Measurements from ENCODE around the gene ATP8B1.

ATP8B1 gene

GRCh38 chr18:57792631-57793301 lies 10.3 kb downstream of the ATP8B1 start:
- DNase-seq (ENCODE audit: low read depth), result no peak

GRCh38 chr18:57791911-57792310 lies 11.2 kb downstream of the ATP8B1 start:
- DNase-seq (ENCODE audit: low read depth), result no peak

DNA sequence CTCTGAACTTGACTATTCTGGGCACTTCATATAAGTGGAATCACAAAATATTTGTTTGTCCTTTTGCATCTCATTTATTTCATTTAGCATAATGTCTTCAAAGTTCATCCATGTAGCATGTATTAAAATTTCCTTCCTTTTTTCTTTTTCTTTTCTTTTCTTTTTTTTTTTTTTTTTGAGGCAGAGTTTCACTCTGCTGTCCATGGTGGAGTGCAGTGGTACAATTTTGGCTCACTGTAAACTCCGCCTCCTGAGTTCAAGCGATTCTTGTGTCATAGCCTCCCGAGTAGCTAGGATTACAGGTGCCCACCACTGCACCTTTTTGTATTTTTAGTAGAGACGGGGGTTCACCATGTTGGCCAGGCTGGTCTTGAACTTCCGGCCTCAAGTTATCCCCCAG lies 11.9 kb downstream of the ATP8B1 start:
- DNase-seq (ENCODE audit: low read depth), result no peak

- no peak for DNase-seq (ENCODE audit: low read depth)
Observed at GRCh38 chr18:57790316-57790715, 12.8 kb downstream of the ATP8B1 start.

DNA sequence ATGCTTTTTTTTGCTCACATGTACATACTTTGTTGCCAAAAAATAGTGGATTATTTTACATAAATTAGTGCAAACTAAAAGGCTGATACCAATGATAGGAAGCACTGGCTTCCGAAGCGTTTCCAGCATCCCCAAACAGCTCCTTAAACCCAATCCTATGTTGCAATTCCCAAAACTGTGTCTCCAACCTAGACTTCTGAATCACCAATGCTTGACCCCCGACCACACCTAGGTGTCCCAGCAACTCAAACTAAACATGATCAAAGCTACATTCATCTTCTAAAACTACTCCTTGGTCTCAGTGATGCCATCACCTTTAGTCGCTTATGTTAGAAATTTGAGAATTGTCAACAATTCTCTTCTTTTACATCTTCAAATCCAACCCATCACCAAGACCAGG lies 13.4 kb downstream of the ATP8B1 start:
- no peak for DNase-seq (ENCODE audit: low read depth)

- DNase-seq (ENCODE audit: low read depth), result no peak
Observed at GRCh38 chr18:57789090-57789489, 14.0 kb downstream of the ATP8B1 start.

GRCh38 chr18:57787068-57787685 lies 15.9 kb downstream of the ATP8B1 start:
- DNase-seq (ENCODE audit: low read depth), result no peak

DNA sequence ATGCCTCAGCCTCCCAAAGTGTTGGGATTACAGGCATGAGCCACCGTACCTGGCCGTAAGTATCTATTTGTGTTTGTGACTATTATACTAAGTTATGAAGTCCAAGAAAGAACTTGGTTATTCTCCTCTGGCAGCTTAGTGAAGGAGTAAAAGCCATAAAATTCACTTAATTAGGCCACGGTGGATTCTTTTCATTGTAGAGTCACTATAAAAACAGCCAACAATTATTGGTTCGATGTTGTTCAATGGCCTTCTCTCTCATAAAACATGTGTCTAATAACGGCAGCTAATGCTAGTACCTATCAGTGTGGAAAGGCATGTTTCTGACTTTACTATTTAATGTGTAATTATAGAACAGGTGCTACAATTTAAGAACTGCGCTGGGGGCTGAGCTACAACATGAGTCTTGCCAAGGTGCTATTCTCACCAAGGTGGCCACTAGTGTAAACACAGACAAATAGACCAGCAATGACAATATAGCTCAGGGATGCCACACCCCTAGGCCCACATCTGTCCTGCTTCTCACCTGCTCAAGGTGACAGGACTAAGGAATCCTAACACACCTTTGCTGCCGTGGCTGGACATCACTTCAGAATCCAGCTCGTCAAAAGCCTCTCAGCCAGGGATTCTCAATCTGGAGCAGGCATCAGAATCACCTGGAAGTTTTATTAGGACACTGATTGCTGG lies 17.2 kb downstream of the ATP8B1 start:
- no peak for DNase-seq (ENCODE audit: low read depth)

GRCh38 chr18:57784801-57785114 lies 18.4 kb downstream of the ATP8B1 start:
- DNase-seq (ENCODE audit: low read depth), result no peak

DNA sequence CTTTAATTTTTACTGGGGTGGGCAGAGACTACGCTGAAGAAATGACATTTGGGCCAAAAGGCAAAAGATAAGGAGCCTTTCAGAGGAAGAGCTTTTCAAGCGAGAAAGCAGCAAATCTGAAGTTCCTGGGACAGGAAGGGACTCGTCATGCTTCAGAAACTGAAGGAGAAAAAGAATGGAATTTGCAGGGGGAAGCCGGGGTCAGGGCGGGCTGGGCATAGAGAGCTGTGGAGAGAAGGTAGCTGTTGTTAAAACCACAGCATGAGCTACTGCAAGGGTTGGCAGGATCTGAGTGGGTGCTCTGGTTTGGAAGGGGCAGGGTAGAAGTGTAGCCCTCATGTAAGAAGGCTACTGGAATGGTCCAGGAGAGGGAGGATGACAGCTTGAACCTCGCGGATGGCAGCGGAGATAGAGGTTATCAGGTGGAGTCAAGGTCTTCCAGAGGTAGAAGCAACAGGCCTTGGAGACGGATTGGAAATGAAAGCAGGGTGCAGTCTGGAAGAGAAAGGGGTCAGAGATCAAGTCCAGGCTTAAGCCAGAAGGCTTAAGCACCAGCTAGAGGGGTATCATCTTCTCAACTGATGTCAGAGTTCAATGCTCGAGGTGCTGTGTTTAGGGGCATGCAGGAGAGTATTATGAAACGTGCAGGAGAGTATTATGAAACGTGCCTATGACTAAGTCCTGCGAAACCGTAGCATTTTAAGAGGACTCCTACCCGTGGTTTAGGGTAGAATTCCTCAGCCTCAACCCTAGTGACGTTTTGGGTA lies 18.9 kb downstream of the ATP8B1 start:
- no peak for DNase-seq (ENCODE audit: low read depth)

DNA sequence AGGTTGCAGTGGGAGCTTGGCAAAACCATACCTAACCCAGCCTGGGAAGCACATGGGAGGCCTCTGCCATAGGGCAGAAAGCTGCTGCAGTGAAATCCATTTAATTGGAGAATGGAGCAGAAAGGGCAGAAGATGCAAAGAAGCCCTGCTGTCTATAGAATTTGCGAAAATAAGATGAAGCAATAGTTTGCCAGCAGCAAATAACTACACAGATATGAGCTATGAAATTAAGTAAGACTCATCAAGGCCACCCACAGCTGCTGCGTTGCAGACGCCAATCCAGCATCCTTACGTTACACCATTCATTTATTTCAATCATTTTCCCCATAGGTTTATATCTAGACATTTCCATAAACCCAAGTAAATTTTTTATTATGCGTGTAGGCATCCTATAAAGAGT lies 21.1 kb downstream of the ATP8B1 start:
- DNase-seq (ENCODE audit: low read depth), result no peak

- no peak for DNase-seq (ENCODE audit: low read depth)
Observed at GRCh38 chr18:57780706-57781347, 22.3 kb downstream of the ATP8B1 start.

DNA sequence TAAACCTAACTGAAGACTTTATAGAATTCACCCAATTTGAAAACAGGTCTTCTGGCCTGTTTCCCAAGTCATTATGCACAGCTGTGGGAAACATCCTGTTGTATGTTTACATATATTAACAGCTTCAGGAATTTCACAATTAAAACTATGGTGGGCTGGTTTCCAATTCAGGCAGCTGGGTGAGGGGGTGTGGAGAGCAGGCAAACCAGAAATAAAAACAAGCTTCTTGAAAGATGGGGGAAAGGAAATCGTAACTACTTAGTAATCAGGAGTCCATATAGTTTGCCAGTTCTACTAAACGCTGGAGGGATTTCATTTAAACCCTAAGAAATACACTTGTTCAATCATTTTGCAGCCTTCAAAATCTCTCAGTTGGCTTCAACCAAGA lies 22.8 kb downstream of the ATP8B1 start:
- no peak for DNase-seq (ENCODE audit: low read depth)

DNA sequence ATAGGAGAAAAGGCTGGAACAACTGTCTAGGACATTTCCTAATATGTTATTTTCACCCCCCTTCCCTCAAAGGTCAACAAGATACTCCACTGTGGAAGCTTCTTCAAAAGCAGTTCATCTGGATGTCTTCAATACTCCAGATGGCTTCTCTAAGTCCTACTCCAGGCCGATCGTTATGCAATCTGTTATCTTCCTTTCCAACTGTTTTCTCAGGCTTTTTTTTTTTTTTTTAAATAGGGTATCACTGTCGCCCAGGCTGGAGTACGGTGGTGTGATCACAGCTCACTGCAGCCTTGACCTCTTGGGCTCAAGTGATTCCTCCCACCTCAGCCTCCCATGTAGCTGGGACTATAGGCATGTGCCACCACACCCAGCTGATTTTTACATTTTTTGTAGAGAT lies 26.3 kb downstream of the ATP8B1 start:
- no peak for DNase-seq (ENCODE audit: low read depth)

- DNase-seq (ENCODE audit: low read depth), result peak; percentile 12
Observed at GRCh38 chr18:57776354-57776753, 26.8 kb downstream of the ATP8B1 start.

DNA sequence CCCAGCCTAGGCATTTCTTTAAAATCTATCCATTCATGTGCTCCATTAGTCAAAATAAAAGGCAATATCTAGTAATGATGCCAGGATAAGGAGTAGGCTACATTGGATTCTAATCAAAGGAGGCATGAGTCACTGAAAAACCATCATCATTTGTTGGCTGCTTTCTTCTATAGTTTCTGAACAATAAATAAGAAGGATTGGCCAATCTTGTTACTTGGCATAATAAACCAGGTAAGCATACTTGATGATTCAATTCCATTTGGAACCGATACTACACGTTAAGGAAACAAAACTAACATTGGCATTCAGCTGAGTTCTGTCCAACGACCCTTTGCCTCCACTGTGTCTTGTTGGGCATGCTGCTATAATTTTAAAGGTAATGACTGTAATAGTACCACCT lies 27.2 kb downstream of the ATP8B1 start:
- DNase-seq (ENCODE audit: low read depth), result no peak

DNA sequence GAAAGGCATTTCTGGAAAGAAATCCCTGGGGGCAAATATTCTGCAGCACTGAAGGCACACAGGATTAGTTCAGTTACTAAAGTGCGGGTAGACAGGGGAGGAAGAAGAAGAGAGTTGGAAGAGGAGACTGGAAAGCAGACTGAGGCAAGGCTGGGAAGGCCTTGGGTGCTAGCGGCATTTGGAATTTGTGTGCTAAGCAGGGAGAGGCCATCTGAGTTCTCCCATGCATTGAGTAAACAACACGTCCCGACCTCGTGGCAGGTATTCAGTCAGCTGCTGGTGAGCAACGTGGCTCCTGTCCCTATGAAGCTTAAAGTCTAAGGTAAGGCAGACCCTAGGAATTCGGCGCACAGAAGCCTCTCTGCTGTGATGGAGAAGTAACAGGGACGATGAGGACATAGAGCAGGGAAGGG lies 30.7 kb downstream of the ATP8B1 start:
- no peak for DNase-seq (ENCODE audit: low read depth)

DNA sequence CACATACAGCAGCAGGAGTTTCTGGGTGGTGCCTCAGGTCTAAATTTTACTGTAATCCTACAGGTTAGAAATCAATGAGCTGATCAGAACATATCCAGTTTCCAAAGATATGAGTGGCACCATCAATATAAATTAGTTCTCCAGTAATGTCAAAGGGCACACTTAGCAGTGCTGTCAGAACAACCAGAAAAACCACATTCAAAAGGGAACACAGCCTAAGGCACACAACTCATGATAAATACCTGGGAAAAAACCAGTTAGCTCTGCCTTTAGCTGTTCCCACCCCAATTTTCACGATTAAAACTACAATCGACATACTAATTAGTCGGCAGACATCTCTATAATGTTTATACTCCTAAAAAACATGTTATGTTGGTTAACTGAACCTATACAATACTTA lies 31.5 kb downstream of the ATP8B1 start:
- DNase-seq (ENCODE audit: low read depth), result no peak

- DNase-seq (ENCODE audit: low read depth), result no peak
Observed at GRCh38 chr18:57771193-57771592, 31.9 kb downstream of the ATP8B1 start.

GRCh38 chr18:57768537-57769326 lies 34.4 kb downstream of the ATP8B1 start:
- DNase-seq (ENCODE audit: low read depth), result no peak

DNA sequence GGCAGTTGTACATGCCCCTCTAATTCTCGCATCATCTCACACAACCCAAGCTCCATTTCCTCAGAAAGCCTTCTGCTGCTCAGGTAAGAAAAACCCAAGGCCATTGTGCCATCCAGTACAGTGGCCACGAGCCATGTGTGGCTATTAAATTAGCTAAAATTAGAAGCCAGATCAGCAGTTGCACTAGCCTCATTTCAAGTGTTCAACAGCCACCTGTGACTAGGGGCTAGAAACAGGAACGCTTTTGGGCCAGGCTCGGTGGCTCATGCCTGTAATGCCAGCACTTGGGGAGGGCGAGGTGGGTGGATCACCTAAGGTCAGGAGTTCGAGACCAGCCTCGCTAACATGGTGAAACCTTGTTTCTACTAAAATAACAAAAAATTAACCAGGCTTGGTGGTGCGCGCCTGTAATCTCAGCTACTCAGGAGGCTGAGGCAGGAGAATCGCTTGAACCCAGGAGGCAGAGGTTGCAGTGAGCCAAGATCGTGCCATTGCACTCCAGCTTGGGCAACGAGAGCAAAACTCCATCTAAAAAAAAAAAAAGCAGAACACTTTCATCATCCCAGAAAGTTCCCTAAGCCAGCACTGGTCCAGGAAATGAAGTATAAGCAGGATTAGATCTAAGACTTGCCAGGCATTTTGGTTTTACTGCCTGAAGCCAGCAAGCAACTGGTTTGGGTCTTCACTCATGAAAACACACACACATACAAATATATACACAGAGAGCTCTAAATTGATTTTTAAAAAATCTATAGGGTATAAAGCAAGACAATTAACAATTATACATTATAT lies 35.7 kb downstream of the ATP8B1 start:
- no peak for DNase-seq (ENCODE audit: low read depth)

All from activated T-cell treated with anti-CD3 and anti-CD28 coated beads for 48 hours (primary cell).